ENCODE results near the gene HNRNPA1.

HNRNPA1 gene

DNA sequence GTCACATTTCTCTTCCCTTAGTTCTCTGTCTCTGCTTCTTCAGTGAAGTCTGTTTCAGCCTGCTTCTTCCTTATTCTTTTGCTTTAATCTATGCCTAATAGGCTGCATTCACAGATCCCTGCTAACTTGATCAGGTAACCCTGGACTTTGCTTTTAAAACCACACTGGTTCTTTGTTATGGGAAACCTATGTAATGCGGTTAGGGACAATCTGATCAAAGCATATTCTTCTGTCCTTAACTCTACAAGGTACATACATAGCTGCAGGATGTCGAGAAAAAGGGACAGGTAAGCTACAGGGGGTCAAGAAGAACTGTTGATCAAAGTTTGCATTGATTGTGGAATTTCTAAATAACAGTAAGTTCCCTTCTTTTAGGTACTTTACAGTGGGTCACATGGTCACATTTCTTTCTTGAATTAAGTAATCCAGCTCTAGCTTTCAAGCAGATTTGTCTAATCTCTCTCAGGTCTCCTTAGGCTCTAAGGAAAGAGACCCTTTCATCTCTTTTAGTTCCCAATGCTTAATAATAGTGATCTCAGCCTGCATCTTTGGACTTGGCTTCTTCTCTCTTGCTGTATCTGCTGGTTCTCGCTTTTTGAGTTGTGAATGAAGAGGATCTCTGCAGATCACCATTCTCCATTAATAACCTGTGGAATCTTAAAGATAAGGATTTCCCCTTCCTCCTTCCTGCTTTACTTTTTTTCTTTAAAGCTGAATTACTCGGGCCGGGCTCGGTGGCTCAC, 48.2 kb downstream of the HNRNPA1 start:
- TF ChIP-seq, protein P1, sequence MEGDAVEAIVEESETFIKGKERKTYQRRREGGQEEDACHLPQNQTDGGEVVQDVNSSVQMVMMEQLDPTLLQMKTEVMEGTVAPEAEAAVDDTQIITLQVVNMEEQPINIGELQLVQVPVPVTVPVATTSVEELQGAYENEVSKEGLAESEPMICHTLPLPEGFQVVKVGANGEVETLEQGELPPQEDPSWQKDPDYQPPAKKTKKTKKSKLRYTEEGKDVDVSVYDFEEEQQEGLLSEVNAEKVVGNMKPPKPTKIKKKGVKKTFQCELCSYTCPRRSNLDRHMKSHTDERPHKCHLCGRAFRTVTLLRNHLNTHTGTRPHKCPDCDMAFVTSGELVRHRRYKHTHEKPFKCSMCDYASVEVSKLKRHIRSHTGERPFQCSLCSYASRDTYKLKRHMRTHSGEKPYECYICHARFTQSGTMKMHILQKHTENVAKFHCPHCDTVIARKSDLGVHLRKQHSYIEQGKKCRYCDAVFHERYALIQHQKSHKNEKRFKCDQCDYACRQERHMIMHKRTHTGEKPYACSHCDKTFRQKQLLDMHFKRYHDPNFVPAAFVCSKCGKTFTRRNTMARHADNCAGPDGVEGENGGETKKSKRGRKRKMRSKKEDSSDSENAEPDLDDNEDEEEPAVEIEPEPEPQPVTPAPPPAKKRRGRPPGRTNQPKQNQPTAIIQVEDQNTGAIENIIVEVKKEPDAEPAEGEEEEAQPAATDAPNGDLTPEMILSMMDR (IDR thresholded peaks at IDR 0.05): no peak
- Mint-ChIP-seq H3K36me3 (ENCODE audit: low read depth) (no peaks in the 10 kb centered on the region), H3K9me3 (no peaks in the 10 kb centered on the region), H3K27me3 (ENCODE audit: low read depth, poor library complexity) (no peaks in the 10 kb centered on the region), H3K27ac (peak overlapping the region; percentile 97), H3K4me3 (peak overlapping the region; percentile 65), H3K4me1 (peaks cover 66% of the 10 kb centered on the region)
- no peak for DNase-seq

DNA sequence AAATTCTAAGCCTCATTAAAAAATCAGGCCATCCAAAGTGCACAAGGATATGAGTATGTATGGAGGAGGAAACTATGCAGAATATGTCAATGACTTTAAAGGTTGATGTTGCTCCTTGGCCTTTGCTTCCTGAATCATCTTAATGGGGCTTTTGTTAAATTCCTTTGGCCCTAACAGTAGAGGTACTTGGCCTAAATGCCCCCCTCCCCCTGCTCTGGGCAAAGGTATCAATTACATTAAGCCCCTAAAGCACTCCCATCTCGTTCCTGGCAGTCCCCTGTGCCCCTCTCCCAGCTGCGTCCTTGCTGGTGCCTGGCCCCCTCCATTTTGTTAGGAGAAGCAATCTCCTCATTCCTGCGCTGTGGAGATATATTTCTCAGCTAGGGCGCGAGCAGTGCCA, 49.2 kb downstream of the HNRNPA1 start:
- H3K27ac Mint-ChIP-seq: peak overlapping the region; percentile 94
- H3K36me3 Mint-ChIP-seq (ENCODE audit: low read depth): no peaks in the 10 kb centered on the region
- peak; percentile 57 for DNase-seq
- H3K4me1 Mint-ChIP-seq: peaks cover 61% of the 10 kb centered on the region
- TF ChIP-seq, protein P1 (IDR thresholded peaks at IDR 0.05): no peak
- no peaks in the 10 kb centered on the region for H3K9me3 Mint-ChIP-seq
- no peaks in the 10 kb centered on the region for H3K27me3 Mint-ChIP-seq (ENCODE audit: low read depth, poor library complexity)
- peak overlapping the region; percentile 58 for H3K4me3 Mint-ChIP-seq

DNA sequence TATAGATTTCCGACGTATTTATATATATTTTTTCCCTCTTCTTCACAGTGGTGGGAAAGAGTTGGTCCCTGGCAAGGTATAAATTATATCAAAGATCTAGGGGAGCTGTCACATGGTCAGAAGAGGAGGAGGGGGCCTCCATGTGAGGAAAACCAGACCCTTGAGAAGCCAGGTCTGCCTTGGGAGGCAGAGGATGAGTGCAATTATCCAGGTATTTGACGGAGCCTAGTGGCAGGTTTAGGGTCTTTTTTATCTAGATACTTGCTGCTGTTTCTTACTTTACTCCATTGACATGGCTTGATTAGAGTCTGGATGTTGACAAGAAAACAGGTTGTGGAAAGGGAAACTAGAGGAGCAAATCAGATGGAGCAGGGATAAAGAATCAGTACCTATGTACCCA, 49.9 kb downstream of the HNRNPA1 start:
- DNase-seq: no peak
- TF ChIP-seq, protein P1 (IDR thresholded peaks at IDR 0.05): no peak
- H3K27ac Mint-ChIP-seq: peak overlapping the region; percentile 94
- H3K9me3 Mint-ChIP-seq: no peaks in the 10 kb centered on the region
- peaks cover 54% of the 10 kb centered on the region for H3K4me1 Mint-ChIP-seq
- no peaks in the 10 kb centered on the region for H3K36me3 Mint-ChIP-seq (ENCODE audit: low read depth)
- no peaks in the 10 kb centered on the region for H3K27me3 Mint-ChIP-seq (ENCODE audit: low read depth, poor library complexity)
- peak overlapping the region; percentile 58 for H3K4me3 Mint-ChIP-seq

DNA sequence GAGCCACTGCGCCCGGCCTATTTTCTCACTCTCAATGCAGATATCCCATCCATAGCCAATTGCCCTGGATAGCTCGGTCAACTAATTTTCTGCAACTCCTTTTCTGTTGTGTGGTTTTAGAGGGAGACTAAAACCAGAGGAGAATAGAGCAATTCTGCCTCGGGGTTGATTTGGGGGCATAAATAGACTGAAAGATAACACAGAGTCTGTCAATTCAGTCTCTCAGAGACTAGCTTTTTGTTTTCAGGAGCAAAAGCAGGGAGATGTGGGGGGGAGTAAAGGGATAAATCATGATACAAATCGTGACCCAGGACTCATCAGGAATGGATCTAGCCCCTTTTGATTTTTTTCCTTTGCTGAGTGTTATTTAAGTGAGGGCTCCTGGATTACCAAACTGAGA, 50.9 kb downstream of the HNRNPA1 start:
- Mint-ChIP-seq H3K36me3 (ENCODE audit: low read depth) (no peaks in the 10 kb centered on the region), H3K27me3 (ENCODE audit: low read depth, poor library complexity) (no peaks in the 10 kb centered on the region), H3K4me1 (peaks cover 56% of the 10 kb centered on the region), H3K4me3 (no peak overlapping the region), H3K27ac (peak overlapping the region; percentile 94), H3K9me3 (no peaks in the 10 kb centered on the region)
- DNase-seq: no peak
- TF ChIP-seq, protein P1 (IDR thresholded peaks at IDR 0.05): no peak

DNA sequence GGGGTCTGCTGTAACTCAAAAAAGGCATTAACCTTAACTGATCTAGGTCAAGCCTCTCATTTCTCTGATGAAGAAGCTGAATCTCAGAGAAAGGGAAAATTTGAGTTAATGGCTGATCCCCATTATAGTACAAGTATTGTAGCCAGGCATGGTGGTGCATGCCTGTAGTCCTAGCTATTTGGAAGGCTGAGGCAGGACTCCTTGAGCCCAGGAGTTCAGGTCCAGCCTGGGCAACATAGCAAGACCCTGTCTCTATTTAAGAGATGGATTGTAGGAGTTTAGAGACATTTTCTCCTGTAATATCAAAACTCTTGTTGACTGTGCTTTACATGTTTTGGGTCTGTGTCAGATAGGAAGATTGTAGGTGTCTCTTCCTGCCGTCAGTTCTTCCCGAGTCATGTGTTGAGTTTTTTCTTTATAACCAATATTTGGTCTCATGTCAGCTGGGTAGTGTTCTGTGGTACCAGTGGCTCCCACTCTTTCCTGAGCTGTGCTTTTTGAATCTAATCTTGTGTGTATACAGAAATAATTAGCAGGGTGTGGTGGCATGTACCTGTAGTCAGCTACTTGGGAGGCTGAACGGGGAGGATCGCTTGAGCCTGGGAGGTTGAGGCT, 53.0 kb downstream of the HNRNPA1 start:
- H3K4me1 Mint-ChIP-seq: peaks cover 63% of the 10 kb centered on the region
- no peaks in the 10 kb centered on the region for H3K36me3 Mint-ChIP-seq (ENCODE audit: low read depth)
- H3K27me3 Mint-ChIP-seq (ENCODE audit: low read depth, poor library complexity): no peaks in the 10 kb centered on the region
- no peak overlapping the region for H3K27ac Mint-ChIP-seq
- H3K9me3 Mint-ChIP-seq: no peaks in the 10 kb centered on the region
- DNase-seq: no peak
- TF ChIP-seq, protein P1 (IDR thresholded peaks at IDR 0.05): no peak
- no peak overlapping the region for H3K4me3 Mint-ChIP-seq

All from nephron progenitor cell (in vitro differentiated cells).